B cell (primary cell): Measurements from ENCODE around the gene TTC8.

Source experiments
- CTCF ChIP-seq: fragments of 200-600 bp; IDR thresholded peaks from one replicate; pipeline ENCODE4 v1.8.0; 2022; ENCODE audit warnings: antibody characterized with exemption, mild to moderate bottlenecking
- EZH2 ChIP-seq: IDR thresholded peaks from 2 replicates; pipeline ENCODE4 v1.6.1; 2012; ENCODE audit warnings: borderline replicate concordance, low read depth, mild to moderate bottlenecking, moderate library complexity, low read length; ENCODE audit not compliant: insufficient read depth, poor library complexity, severe bottlenecking

- no peak for TF ChIP-seq CTCF
- TF ChIP-seq EZH2 = no peak
Observed at GRCh38 chr14:88848571-88848970, 24.1 kb downstream of the TTC8 start.
